ENCODE results near the gene C21orf58.

C21orf58 gene

DNA sequence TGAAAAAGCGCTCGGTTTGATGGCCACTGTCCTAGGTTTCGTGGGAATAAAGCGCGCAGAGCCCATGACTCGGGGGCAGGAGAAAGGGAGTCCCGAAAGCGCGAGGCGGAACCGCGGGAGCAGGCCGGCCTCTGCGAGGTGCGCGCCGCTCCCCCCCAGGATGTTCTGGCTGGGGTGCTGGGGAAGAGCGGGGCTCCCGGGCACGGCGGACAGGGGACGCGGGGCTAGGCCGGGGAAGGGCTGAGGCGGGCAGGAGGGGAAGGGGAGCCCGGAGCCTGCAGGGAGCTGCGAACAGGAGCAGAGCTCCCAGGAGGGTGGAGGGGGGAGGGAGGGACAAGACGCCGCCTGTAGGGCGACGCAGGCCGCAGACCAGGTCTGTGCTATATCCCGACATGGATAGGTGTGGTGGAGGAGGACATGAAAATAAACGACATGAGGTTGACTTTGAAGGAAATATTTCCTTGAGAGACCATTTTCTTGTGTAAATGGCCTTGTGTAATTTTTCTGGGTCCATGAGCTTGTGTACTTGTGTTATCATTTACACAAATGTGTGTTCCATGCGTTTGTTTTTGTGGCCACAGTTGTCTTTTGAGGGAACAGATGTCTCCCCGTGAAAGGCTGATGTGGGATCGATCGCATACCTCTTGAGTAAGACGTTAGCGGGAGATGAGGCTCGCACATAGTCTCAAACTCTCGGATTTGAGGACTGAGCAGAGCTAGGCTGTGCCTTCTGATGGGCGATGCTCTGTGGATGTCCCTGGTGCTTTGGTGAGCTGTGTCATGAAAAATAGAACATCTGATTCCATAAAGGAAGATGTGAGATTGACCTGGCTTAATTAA lies 1.6 kb upstream of the C21orf58 start:
- H3K4me3 ChIP-seq (ENCODE audit: low read depth, low read length): peak overlapping the region; percentile 76
- peak; percentile 10 for DNase-seq (ENCODE audit: low read depth)
- TF ChIP-seq, protein P1, sequence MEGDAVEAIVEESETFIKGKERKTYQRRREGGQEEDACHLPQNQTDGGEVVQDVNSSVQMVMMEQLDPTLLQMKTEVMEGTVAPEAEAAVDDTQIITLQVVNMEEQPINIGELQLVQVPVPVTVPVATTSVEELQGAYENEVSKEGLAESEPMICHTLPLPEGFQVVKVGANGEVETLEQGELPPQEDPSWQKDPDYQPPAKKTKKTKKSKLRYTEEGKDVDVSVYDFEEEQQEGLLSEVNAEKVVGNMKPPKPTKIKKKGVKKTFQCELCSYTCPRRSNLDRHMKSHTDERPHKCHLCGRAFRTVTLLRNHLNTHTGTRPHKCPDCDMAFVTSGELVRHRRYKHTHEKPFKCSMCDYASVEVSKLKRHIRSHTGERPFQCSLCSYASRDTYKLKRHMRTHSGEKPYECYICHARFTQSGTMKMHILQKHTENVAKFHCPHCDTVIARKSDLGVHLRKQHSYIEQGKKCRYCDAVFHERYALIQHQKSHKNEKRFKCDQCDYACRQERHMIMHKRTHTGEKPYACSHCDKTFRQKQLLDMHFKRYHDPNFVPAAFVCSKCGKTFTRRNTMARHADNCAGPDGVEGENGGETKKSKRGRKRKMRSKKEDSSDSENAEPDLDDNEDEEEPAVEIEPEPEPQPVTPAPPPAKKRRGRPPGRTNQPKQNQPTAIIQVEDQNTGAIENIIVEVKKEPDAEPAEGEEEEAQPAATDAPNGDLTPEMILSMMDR (IDR thresholded peaks at IDR 0.05; ENCODE audit: control insufficient read depth, extremely low read depth, insufficient read depth): peak; percentile 47

DNA sequence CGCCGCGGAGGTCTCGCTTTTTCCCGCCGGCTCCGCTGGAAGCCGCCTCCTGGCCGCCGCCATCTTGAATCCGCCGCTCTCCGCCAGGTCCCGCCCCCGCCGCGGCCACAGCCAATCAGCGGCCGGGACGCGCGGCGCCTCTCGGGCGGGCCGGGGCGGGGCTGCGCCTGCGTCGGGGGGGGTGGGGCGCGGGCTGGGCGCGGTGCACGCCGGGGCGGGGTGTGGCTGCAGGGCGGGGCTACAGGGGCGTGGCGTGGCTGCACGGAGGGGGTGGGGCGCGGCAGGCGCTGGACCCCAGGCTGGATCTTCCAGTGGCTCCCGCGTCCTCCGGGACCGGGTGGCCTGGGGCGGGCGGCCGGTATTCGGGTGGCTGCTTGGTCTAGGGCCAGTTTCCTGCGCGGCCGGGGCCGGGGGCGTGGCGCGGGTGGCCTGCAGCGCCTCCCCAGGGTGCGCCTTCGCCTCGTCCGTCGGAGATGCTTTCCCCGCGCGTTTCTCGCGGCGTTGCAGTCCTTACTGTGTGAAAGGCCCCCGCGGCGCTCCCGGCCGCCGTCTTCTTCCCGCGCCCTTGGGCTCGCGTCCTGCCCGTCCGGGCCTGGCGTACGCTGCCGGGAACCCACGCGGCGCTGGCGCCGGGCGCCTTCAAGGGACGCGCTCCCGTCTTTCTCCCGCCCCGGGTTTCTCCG lies 861 bp upstream of the C21orf58 start:
- TF ChIP-seq, protein P1 (IDR thresholded peaks at IDR 0.05; ENCODE audit: control insufficient read depth, extremely low read depth, insufficient read depth): no peak
- H3K4me3 ChIP-seq (ENCODE audit: low read depth, low read length): peak overlapping the region; percentile 92

DNA sequence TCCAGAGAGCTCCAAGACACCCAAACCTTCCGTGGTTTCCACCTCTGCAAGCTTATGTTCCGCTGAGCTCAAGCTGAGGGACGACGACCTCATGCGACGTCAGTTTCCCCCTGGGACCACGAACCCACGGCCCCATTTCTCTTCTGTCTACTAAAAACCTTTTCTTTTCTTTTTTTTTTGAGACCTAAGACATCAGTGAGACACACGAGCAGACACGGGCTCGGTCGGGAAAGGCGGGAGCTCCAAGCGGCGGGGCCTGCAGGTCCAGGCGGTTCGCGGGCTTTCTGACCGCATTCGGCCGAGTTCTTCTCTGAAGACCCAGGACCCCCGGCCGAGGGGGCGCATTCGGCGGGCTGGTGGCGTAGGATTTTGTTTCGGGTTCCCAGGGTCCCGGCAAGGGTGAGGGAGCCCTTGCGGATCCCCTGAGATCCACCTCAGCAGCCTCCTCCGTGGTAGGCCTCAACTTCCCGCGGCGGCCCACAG lies 402 bp downstream of the C21orf58 start:
- H3K4me3 ChIP-seq (ENCODE audit: low read depth, low read length): peak overlapping the region; percentile 92
- DNase-seq (ENCODE audit: low read depth): no peak
- TF ChIP-seq, protein P1 (IDR thresholded peaks at IDR 0.05; ENCODE audit: control insufficient read depth, extremely low read depth, insufficient read depth): no peak

More for the DNA sequence above, 861 bp upstream of the C21orf58 start:
- peak; percentile 15 for DNase-seq (ENCODE audit: low read depth)

DNA sequence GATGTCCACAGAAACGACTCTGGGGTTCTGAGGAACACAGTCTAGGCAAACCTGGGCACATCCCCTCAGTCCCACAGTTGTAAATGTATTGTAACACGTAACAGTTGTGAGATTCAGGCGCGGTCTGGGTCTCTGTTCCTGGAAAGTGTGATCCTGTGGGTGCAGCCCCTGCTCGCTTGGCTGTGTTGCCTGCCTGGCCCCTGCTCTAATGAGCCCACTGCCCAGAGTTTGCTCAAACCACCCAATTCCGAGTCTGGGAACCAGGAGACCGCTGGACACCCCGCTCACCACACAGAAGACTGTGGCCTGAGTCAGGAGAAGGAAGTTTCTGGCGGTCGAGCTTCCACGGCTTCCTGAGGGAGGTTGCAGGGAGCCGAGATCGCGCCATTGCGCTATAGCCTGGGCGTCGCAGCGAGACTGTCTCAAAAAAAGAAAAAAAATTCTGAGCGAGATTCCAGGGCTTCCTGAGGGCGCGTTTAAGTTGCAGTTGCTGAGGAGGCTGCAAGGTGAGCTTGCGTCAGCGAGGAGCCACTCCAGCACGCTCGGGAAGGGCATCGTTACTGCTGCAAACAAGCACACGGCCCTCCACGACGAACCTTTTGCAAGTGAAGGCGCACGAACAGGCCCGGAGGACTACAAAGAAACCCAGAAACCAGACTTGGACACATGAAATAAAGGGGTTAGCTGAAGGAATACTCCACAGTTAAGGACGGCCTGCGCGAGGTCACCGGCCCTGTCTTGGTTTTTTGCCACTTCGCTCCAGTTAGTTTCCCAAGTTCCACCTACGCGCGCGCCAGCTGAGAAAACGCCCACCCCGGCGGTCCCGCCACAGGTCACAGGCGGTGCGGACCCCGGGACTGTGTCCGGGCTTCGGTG lies 1.1 kb downstream of the C21orf58 start:
- DNase-seq (ENCODE audit: low read depth): no peak

DNA sequence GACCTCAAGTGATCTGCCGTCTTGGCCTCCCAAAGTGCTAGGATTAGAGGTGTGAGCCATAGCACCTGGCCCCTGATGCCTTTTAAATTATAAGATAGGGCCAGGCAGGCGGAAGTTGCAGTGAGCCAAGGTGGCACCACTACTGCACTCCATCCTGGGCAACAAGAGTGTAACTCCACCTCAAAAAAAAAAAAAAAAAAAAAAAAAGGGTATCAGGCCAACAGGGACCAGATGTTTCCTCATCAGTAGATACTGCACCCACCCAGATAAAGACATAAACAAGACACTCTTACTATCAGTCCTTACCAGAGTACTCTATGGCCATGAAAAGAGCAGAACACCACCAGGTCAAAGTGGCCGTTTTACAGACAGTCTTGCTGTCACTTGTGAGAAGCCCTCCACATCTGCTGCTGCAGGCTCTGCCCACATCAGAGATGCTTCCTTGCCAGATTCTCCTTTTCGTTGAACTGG lies 3.3 kb downstream of the C21orf58 start:
- no peak for DNase-seq (ENCODE audit: low read depth)

More for the DNA sequence above, 1.1 kb downstream of the C21orf58 start:
- peak overlapping the region; percentile 92 for H3K4me3 ChIP-seq (ENCODE audit: low read depth, low read length)
- TF ChIP-seq, protein P1 (IDR thresholded peaks at IDR 0.05; ENCODE audit: control insufficient read depth, extremely low read depth, insufficient read depth): no peak

DNA sequence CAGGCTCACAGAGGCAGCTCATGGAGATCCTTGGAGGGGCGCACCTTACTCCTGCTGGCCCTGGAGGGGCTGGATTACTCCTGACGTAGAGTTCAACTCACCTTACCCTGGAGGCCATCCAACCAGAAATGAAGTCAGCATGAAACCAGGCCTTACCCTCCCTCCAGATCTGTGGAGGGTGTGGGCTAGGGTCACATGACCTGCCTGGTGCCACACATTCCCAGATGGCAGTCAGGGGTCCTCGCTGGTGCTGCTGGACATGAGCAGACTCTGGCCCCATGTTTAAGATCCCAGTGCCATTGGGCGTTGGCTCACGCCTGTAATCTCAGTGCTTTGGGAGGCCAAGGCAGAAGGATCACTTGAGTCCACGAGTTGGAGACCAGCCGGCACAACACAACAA lies 4.5 kb downstream of the C21orf58 start:
- DNase-seq (ENCODE audit: low read depth): no peak
- H3K4me3 ChIP-seq (ENCODE audit: low read depth, low read length): no peak overlapping the region
- TF ChIP-seq, protein P1 (IDR thresholded peaks at IDR 0.05; ENCODE audit: control insufficient read depth, extremely low read depth, insufficient read depth): no peak

More for the DNA sequence above, 3.3 kb downstream of the C21orf58 start:
- H3K4me3 ChIP-seq (ENCODE audit: low read depth, low read length): no peak overlapping the region
- TF ChIP-seq, protein P1 (IDR thresholded peaks at IDR 0.05; ENCODE audit: control insufficient read depth, extremely low read depth, insufficient read depth): no peak

Measured in LNCaP clone FGC (cell line).